COLO668 (cell line): ENCODE data around the gene NECTIN4.

Experiments
- DNase-seq: peaks from one replicate; lab custom pipeline; 2025; ENCODE audit not compliant: unreplicated experiment; lab: John Stamatoyannopoulos, UW

NECTIN4 gene

GRCh38 chr1:161083748-161084596 lies 5.4 kb downstream of the NECTIN4 start:
- DNase-seq, result no peak

DNA sequence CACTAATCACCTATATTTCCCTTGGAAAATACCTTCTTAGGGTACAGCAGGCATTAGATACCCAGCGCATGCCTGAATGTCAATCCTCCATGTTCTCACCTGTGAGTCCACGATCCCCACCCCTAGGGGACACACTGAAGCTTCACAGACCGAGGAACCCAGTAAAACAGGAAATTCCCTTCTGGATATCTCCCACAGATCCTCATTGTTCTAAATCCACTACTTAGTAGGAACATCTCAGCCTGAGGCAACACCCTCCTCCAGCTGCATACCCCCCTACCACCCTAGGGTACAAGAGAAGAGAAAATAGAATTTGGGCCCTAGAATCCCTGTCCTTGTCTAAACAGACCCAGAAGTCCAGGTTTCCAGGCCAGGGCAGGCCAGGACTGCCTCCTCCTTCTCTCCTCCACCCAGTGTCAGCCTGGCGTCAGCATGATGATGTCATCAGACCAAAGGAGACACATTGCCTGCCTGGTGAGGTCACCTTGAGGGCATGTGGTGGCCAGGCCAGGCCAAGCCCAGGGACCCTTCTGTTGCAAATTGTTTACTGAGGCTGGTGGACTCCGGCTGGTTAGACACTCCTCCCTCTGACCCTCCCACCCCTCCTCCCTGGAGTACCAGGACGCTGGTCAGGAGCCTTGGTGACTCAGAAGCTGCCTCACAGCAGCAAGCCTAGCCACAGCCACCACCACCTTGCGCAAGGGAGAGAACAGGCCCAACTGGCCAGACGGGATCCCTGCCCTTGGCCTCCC lies 6.2 kb downstream of the NECTIN4 start:
- peak; percentile 11 for DNase-seq

DNA sequence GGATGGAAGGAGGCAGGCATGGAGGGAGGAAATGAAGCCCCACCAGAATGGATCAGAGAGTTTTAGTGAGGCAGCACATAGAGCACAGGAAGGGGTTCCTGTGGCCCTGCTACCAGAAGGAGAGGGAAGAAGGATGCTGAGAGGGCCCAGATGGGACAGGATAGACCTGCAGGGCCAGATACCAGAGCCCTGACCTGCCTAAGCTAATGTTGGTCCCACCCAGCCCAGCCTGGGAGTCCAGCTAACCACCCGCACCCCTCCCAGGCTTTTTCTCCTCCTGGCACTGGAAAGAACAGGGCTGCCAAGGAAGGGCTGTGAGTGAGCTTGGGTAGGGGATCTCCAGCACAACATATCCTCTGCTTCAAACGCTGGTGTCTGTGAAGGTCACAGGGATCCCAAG lies 6.9 kb downstream of the NECTIN4 start:
- DNase-seq, result no peak

GRCh38 chr1:161081519-161081918 lies 7.8 kb downstream of the NECTIN4 start:
- no peak for DNase-seq

- DNase-seq, result no peak
Measured at GRCh38 chr1:161080441-161081405, 8.6 kb downstream of the NECTIN4 start.

DNA sequence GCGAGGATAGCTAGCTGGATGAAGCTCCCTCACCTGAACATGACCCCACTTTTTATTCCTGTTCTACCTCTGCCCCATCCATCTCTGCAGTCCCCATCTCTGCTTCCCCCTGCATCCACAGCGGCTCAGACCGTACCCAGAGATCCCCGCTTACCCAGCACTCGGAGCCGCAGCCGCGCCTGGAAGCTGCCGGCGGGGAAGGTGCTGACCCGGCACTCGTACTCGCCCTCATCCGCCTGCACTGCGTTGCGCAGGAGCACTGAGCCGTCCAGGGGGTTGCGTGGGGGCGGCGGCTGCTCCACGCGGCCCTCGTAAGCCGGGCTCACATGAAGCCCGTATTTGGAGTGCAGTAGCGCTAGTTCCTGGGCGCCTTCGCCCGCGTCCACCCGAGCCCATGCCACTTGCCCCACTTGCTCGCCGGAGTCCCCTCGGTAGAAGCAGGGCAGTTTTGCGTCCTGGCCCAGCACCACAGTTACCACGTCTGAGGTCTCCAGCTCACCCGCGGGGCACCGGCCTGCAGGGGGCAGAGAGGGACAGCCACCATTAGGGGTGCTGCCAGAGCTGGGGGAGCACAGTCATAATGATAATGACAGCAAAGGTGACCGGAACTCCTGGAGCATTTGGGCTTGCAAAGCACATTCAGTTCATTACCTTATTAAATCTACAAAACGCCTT lies 9.8 kb downstream of the NECTIN4 start:
- no peak for DNase-seq

GRCh38 chr1:161077426-161077825 lies 11.9 kb downstream of the NECTIN4 start:
- DNase-seq, result no peak

GRCh38 chr1:161076410-161076809 lies 12.9 kb downstream of the NECTIN4 start:
- no peak for DNase-seq

DNA sequence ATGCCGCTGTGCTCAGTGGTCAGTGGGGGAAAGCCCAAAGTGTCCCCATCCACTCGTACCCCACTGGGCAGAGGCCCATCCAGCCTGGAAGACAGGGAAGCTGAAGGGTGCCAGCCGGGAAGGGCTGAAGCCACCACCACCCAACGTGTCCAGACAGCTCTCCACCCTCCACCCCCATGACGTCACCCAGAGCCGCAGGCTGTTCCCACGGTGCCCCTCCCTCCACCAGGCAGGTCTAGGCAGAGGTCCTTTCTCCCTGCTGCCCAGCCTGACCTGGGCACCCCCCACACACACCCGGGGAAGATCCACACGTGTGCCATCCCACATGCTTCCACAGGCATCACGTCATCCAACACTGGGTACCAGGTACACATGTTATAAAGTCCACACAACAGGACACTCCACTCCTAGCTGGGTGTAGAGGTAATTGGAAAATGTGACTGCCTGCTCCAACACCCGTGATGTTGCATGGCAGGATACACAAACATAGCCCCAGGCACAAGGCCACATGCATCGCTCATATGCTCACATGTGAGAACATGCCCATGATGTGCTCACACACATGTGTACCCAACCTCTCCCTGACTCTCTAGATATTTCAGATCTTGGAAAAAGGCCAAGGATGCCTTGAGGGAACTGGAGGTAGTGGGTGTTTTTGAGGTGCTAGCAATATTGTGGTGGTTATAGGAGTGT lies 14.5 kb downstream of the NECTIN4 start:
- peak; percentile 36 for DNase-seq

DNA sequence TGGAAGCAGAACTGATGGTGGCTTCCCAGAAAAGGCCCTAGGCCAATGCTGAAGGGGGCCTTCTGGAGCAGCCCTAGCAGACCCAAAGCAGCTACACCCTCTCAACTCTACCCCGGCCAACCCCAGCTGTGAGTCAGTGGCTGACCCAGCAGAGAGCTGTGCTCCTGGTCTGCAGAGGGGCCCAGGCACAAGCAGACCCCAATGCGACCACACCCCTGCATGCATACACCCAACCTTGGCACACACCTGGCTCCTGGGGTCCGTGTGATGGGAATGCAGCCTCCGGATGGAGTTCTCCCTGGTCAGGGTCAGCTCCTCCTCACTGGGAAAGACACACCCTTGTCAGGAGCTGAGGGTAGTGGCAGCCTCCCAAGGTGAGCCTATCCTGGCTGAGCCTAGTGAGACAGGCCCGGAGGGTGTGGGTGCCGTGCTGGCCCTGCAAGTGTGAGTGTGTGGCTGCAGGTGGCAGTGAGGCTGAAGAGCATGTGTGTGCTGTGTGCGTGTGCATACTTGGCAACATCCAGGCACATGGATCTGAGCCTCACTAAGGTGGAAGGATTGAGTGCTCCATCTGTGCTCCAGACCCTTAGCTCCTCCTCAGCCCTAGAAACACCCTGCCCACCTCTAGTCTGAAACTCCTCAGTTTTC lies 15.8 kb downstream of the NECTIN4 start:
- DNase-seq, result no peak

DNA sequence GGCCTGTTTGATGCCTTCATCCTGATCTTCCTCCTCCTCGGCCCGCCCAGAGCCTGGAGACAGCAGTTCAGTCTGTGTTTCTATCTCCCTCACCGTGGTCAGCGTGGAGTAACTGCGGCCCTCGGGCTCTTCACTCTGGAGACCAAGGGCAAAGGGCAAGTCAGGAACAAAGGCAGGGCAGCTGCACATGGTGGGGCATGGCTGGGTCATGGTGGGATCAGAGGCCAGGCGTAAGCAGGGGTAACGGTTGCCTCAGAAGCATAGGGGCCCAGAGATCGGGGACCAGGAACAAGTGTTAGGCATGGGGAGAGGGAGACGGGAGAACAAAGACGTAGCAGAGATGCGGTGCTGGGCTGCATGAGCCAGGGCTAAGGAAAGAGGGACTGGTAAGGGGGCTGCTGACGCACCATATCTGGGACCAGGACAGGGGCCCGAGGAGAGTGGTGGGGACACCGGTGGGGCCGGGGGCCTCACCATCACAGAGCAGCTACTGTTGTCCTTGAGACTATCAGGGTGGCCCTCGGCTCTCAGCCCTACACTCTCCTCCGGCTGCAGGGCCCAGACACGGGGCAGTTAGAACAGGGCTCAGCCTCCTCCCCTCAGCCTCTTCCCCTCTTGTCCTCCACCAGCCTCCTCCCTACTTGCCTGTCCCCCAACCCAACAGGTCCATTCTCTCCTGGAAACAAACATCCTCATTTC lies 16.5 kb downstream of the NECTIN4 start:
- DNase-seq, result no peak

DNA sequence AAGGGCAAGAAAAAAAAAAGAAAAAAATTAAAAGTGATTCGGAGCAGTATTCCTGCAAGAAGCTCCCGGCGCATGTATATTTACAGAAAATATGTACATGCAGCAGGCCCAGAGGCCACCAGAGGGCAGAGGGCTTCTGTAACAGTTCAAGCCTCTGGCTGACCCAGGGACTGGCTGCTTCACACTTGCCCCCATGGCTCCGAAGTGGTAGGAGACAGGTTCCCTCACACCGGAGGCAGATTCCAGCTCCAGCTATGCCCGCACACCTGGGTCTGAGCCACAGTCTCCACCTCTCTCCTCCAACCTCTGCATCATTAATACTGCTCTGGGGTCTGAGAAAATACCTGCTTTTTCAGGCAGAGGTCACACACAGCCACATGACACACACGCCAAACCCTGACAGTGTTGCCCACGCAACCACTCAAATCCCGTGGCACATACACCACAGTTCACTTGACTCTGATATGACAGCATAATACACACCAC lies 17.4 kb downstream of the NECTIN4 start:
- peak; percentile 31 for DNase-seq

GRCh38 chr1:161070761-161071160 lies 18.6 kb downstream of the NECTIN4 start:
- DNase-seq, result no peak

DNA sequence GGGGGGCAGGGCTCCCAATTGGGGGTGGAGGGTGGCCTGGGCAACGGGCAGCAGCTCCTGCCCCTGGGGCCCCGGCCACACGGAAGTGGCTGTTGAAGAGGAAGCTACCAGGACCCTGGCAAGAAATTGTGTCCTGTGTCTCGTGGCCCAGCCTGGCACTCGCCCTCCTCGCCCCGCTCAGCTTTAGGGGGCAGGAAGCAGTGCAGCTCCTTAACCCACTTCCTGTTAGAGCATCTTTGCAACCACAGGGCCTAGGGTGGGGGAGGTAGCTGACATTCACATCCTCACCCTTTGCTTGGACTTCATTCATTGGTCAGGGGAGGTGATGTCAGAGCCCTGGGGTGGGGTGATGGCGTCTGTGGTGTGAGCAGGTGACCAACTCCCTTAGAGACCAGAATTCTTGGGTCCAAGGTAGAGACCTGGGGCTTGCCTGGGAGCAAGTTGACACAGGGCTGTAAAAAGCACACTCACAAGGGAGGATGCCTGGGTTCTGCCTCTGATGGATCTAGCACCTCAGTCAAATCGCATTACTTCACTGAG lies 19.6 kb downstream of the NECTIN4 start, which contains the start of gene ARHGAP30:
TSS of gene ARHGAP30 (minus strand) at position 161 of the 540 bp plus-strand sequence. CDS start 267 bp downstream, outside the sequence.
- DNase-seq, result no peak

- no peak for DNase-seq
Measured at GRCh38 chr1:161069241-161069640, 20.1 kb downstream of the NECTIN4 start.

DNA sequence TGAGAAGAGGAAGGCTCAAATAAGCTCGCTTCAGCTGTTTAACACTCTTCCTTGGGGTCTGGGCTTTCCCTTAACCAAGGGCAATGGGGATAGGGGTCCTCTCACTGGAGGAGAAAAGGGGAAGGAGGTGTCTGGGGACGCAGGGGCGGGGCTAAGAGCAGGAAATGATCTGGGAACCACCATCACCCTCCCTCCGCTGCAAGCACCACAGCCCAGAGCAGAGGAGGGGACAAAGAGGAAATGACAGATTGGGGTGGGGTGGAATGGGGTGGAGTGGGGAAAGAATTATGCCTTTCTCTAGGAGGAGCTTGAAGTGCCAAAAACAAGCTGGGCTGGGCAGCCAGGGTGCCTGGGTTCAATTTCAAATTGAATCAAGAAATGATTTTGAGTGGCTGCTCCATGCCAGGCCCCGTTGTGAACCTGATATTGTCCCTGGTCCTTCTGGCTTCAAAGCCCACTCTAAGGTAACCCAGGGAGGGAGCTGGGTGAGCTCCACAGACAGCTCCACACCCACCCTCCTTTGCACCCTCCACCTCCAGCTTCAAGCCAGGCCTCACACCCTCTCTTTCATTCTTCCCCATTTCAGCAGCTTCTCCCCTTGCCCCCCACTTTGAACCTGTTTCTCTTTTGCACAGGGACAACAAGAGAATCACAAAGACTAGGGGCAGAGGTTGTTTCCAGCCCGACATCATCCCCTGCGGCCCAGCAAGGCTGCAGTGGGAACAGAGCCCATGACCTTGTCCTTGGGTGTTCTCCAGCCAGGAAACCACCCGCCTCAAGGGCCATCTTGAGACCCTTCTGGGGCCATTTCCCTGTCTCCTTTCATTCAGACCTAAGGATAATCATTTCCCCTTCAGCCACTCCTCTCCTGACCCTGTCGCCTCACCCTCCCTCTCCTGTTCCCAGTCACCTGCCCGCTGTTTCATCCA lies 20.8 kb downstream of the NECTIN4 start:
- DNase-seq, result no peak

DNA sequence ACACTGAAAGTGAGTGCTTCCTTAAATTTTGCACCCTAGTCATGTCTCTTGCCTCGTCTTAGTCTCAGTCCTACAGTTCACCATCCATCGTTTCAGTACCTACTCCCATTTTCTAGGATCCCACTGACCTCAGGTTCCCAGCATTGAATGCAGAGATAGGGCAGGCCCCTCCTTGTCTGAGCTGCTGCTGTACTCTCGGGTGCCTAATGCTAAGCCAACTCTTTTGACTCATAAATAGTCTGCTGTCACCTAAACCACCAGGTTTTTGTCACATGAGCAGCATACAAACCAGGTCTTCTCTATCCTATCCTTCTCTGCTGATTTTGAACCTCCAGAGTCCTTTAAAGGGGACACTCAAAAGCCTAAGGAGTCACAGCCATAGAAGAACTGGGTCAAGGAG lies 22.7 kb downstream of the NECTIN4 start:
- no peak for DNase-seq
